Measurements from ENCODE around the gene ADGRG7. TPM values are rescaled to one million over a fixed set of nuclear protein-coding genes. Genes with fewer than 3 reads are reported as not detected.

ADGRG7 gene
- total and polyA plus RNA-seq, 9 of the 15 experiments (the other 6 are each of a cell fraction or from before 2014, with no cell fraction given) = 0.03 TPM; not detected in 7

- ChIA-PET POLR2A (interaction anchor here (0.6 to 2.2 kb wide), 3 partner anchors 13 to 35 kb away, joined by 3 to 5 read pairs (median 5); no protein-coding TSS in a partner anchor), CTCF (ENCODE audit: low intra/inter-chr PET ratio) (no interaction called here)
- intact Hi-C loops (cut with micrococcal nuclease) = no loop called here
- Histone ChIP-seq H2AFZ (ENCODE audit: low read depth, low read length) (no peak overlapping the region), H3K9me3 (replicated peaks; ENCODE audit: control insufficient read depth, insufficient read depth, low read depth, low read length) (no peaks in the 10 kb centered on the region), H3K4me1 (replicated peaks in 1 of 2; ENCODE audit: control insufficient read depth in 2 of 2, insufficient read depth in 2 of 2, low read length in 2 of 2) (peaks cover 0 to 10% of the 10 kb centered on the region in 2 experiments; a peak in 3 of 5 replicates), H3K27me3 (ENCODE audit: control insufficient read depth in 2 of 2, insufficient read depth in 2 of 2, low read length in 2 of 2) (no peaks in the 10 kb centered on the region), H3K4me2 (ENCODE audit: insufficient read depth, low read length) (no peak overlapping the region), H3K36me3 (ENCODE audit: control insufficient read depth, insufficient read depth, low read length) (peaks cover 93% of the 10 kb centered on the region), H3K9me1 (ENCODE audit: control insufficient read depth, insufficient read depth, low read length) (no peaks in the 10 kb centered on the region), H3K79me2 (ENCODE audit: control insufficient read depth, insufficient read depth, low read length) (peaks cover 4% of the 10 kb centered on the region; the same call in 2 of the 3 replicates), H3K9ac (ENCODE audit: insufficient read depth in 1 of 2, low read depth in 2 of 2, low read length in 2 of 2) (no peak overlapping the region), H3K4me3 (no peak overlapping the region), H3K27ac (ENCODE audit: extremely low read depth, low read depth, low read length) (no peak overlapping the region), H4K20me1 (replicated peaks; ENCODE audit: control insufficient read depth, insufficient read depth, low read length) (no peaks in the 10 kb centered on the region)
- in situ Hi-C loops (cut with MboI) = no loop called here
- ATAC-seq = no peak
- no TSS peak for BruUV-seq (replicated peaks)
- WGBS (ENCODE audit: insufficient coverage, low coverage, missing lambda C conversion rate) = 78% methylated on average over 3 of the region's 3 CpGs
- no peak for DNase-seq (ENCODE audit: extremely low read depth in 1 of 4, low spot score in 3 of 4)
- no peak for FAIRE-seq
- TF ChIP-seq ZNF445 (CRISPR knock-in tag; IDR thresholded peaks at IDR 0.05; ENCODE audit: low read depth) (no peak), HSF4 (CRISPR knock-in tag; IDR thresholded peaks at IDR 0.05; ENCODE audit: borderline replicate concordance) (no peak), CBFA2T3 (IDR thresholded peaks at IDR 0.05) (no peak), ZNF707 (CRISPR knock-in tag; conservative IDR thresholded peaks at IDR 0.05) (no peak), E2F4 (CRISPR knock-in tag; IDR thresholded peaks at IDR 0.05; ENCODE audit: low read depth) (no peak), FOXA1 (IDR thresholded peaks at IDR 0.05; ENCODE audit: borderline replicate concordance) (no peak), ID3 (CRISPR knock-in tag; IDR thresholded peaks at IDR 0.05) (no peak), ID3 (tag; IDR thresholded peaks at IDR 0.05) (no peak), POU5F1 (IDR thresholded peaks at IDR 0.05; ENCODE audit: borderline replicate concordance, low read depth, low read length, partially characterized antibody) (no peak), MTF1 (CRISPR knock-in tag; IDR thresholded peaks at IDR 0.05; ENCODE audit: borderline replicate concordance) (no peak), ZNF175 (CRISPR knock-in tag; IDR thresholded peaks at IDR 0.05; ENCODE audit: low read depth) (no peak), ZMIZ1 (IDR thresholded peaks at IDR 0.05; ENCODE audit: low read depth in 2 of 2, low read length in 2 of 2) (no peak), ZNF57 (CRISPR knock-in tag; IDR thresholded peaks at IDR 0.05) (no peak), FOS (IDR thresholded peaks at IDR 0.05; ENCODE audit: extremely low read depth, insufficient read length) (no peak), ZNF830 (CRISPR knock-in tag; IDR thresholded peaks at IDR 0.05) (no peak), CBX2 (IDR thresholded peaks at IDR 0.05; ENCODE audit: insufficient read depth, low read length, poor library complexity, severe bottlenecking) (no peak), HES1 (IDR thresholded peaks at IDR 0.05; ENCODE audit: low read depth) (no peak)
These were observed 134.1 kb downstream of the ADGRG7 start for GRCh38 chr3:100743535-100743934.
